ENCODE data around the gene AHDC1. TPM values are rescaled to one million over a fixed set of nuclear protein-coding genes. Genes with fewer than 3 reads are reported as not detected.

Gene AHDC1
- total RNA-seq, 1 donor from 2014 or later = 7.0 TPM

DNA sequence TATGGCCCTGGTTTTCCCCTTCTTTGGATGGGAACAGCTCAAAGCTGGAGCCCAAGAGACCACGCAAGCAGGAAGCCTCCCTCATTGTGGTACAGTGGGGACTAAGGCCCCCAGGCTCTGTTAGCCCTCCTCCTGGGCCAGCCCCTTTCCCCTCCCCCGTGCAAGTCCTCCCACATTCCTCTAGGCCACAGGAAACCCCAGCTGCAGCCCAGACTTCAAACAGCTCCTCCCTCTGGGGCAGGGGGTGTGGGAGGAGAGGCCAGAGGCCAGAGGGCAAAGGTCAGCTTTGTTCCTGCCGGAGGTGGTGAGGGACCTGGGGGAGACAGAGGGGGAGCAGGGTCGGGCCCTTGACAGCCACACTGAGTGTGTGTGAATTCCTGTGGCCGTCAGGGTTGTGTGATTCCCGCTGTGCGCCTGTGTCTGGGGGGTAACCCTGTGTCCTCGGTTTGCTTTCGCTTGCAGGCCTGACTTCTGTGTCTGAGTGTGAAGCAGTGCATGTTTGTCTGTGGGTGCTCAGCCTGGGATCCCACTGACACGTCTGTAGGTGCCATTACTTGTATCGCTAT is 3.4 kb upstream of the AHDC1 start:
- H3K4me3 ChIP-seq = no peak overlapping the region
- peaks cover 51% of the 10 kb centered on the region for H3K4me1 Mint-ChIP-seq
- H3K27me3 ChIP-seq = no peaks in the 10 kb centered on the region
- peak overlapping the region; percentile 68 for H3K4me3 Mint-ChIP-seq
- peak; percentile 95 for DNase-seq (ENCODE audit: low spot score)
- peak overlapping the region; percentile 85 for H3K27ac ChIP-seq
- no peak for TF ChIP-seq CTCF (IDR thresholded peaks at IDR 0.05)
- no peak for TF ChIP-seq EZH2phosphoT487 (IDR thresholded peaks at IDR 0.05)
- no peak for TF ChIP-seq EZH2 (IDR thresholded peaks at IDR 0.05)
- peaks cover 16% of the 10 kb centered on the region for H3K79me2 ChIP-seq (ENCODE audit: low read depth)
- H2AFZ ChIP-seq (replicated peaks) = no peak overlapping the region
- no peak overlapping the region for H3K9ac ChIP-seq
- no peaks in the 10 kb centered on the region for H3K36me3 ChIP-seq
- peaks cover 8% of the 10 kb centered on the region for H4K20me1 ChIP-seq (ENCODE audit: low read depth)
- peak overlapping the region; percentile 96 for H3K27ac Mint-ChIP-seq
- H3K27me3 Mint-ChIP-seq (ENCODE audit: insufficient read depth, low read depth) = peaks cover 14% of the 10 kb centered on the region
- H3K4me1 ChIP-seq = peaks cover 40% of the 10 kb centered on the region
- H3K4me2 ChIP-seq = peak overlapping the region; percentile 98
- H3F3A ChIP-seq (ENCODE audit: low read depth) = peaks cover 44% of the 10 kb centered on the region
- H3K9me3 Mint-ChIP-seq = no peaks in the 10 kb centered on the region
- H3K9me3 ChIP-seq (ENCODE audit: low read depth) = no peaks in the 10 kb centered on the region
- H3K36me3 Mint-ChIP-seq = no peaks in the 10 kb centered on the region

DNA sequence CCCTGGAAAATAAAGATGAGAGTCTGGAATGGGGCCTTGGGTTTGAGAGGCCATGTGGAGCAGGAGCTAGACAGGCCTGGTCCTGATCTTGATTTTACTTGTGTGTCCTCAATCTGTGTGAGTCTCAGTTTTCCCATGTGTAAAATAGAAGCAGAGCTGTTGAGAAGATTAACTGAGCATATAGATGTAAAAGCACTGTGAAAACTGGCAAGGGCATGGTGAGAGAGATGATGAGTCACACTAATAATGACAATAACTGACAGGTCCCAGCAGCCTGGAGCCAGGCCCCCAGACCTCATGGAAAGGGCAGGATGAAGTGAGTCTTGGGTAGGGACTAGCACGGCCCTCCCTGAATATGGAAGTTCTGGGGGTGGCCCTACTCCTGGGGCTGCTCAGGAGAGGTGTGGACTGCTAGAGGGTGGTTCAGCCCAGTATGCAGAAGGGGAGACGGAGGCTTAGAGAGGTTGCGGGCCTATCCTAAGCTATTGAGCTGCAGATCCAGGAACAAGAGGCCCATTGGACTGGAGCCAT is 2.8 kb upstream of the AHDC1 start:
- Histone ChIP-seq H3K27ac (peak overlapping the region; percentile 85), H3K9ac (no peak overlapping the region), H3K36me3 (no peaks in the 10 kb centered on the region), H3F3A (ENCODE audit: low read depth) (peaks cover 49% of the 10 kb centered on the region), H3K4me2 (peak overlapping the region; percentile 98), H2AFZ (replicated peaks) (no peak overlapping the region), H3K4me3 (no peak overlapping the region), H3K79me2 (ENCODE audit: low read depth) (peaks cover 22% of the 10 kb centered on the region), H3K27me3 (no peaks in the 10 kb centered on the region), H4K20me1 (ENCODE audit: low read depth) (peaks cover 14% of the 10 kb centered on the region), H3K4me1 (peaks cover 42% of the 10 kb centered on the region), H3K9me3 (ENCODE audit: low read depth) (no peaks in the 10 kb centered on the region)
- H3K4me1 Mint-ChIP-seq = peaks cover 50% of the 10 kb centered on the region
- TF ChIP-seq EZH2 (IDR thresholded peaks at IDR 0.05) (no peak), EZH2phosphoT487 (IDR thresholded peaks at IDR 0.05) (no peak)
- H3K27me3 Mint-ChIP-seq (ENCODE audit: insufficient read depth, low read depth) = peaks cover 14% of the 10 kb centered on the region
- DNase-seq (ENCODE audit: low spot score) = no peak
- peak overlapping the region; percentile 87 for H3K27ac Mint-ChIP-seq
- H3K9me3 Mint-ChIP-seq = no peaks in the 10 kb centered on the region
- H3K36me3 Mint-ChIP-seq = no peaks in the 10 kb centered on the region
- peak overlapping the region; percentile 94 for H3K4me3 Mint-ChIP-seq

- Histone ChIP-seq H3K36me3 (no peaks in the 10 kb centered on the region), H3K27ac (no peak overlapping the region), H2AFZ (replicated peaks) (no peak overlapping the region), H4K20me1 (ENCODE audit: low read depth) (peaks cover 21% of the 10 kb centered on the region), H3K27me3 (no peaks in the 10 kb centered on the region), H3K4me1 (peaks cover 49% of the 10 kb centered on the region), H3K79me2 (ENCODE audit: low read depth) (peaks cover 29% of the 10 kb centered on the region), H3K4me2 (peak overlapping the region; percentile 98), H3K9ac (no peak overlapping the region), H3F3A (ENCODE audit: low read depth) (peaks cover 57% of the 10 kb centered on the region), H3K4me3 (peak overlapping the region; percentile 4), H3K9me3 (ENCODE audit: low read depth) (no peaks in the 10 kb centered on the region)
- Mint-ChIP-seq H3K4me3 (peak overlapping the region; percentile 94), H3K27me3 (ENCODE audit: insufficient read depth, low read depth) (peaks cover 16% of the 10 kb centered on the region), H3K9me3 (no peaks in the 10 kb centered on the region), H3K27ac (peak overlapping the region; percentile 87), H3K36me3 (no peaks in the 10 kb centered on the region), H3K4me1 (peaks cover 43% of the 10 kb centered on the region)
- peak; percentile 89 for TF ChIP-seq CTCF (IDR thresholded peaks at IDR 0.05)
- TF ChIP-seq EZH2phosphoT487 (IDR thresholded peaks at IDR 0.05) = no peak
- DNase-seq (ENCODE audit: low spot score) = peak; percentile 88
Measured at GRCh38 chr1:27605796-27606707, 2.1 kb upstream of the AHDC1 start.

Measured in neural progenitor cell (in vitro differentiated cells).